GDM1 (cell line): Measurements from ENCODE around the gene KMT5B.
"Not testable (repeated sequence)": the region's sequence is repeated elsewhere in the genome, so short reads cannot be mapped to it uniquely, and the experiment has no call there.

Experiments
- DNase-seq: peaks from one replicate; lab custom pipeline; 2025; lab: John Stamatoyannopoulos, UW

Gene KMT5B

GRCh38 chr11:68213135-68213515, at the start of gene KMT5B:
Gene KMT5B, minus strand, starts transcription at chr11:68213296. Its CDS starts 23,220 bp downstream, at chr11:68190076.
- no peak for DNase-seq

DNA sequence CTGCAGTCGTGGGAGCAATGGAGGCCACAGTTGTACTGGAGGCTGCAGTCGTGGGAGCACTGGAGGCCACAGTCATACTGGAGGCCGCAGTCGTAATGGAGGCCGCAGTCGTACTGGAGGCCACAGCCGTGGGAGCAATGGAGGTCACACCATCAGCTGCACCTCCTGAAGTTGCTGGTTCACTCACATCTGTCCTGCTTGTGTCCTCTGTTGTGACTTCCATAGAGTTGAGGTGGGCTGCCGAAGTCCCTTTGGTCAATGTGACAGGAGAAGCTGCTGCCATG, 49.4 kb upstream of the KMT5B start:
- no peak for DNase-seq

DNA sequence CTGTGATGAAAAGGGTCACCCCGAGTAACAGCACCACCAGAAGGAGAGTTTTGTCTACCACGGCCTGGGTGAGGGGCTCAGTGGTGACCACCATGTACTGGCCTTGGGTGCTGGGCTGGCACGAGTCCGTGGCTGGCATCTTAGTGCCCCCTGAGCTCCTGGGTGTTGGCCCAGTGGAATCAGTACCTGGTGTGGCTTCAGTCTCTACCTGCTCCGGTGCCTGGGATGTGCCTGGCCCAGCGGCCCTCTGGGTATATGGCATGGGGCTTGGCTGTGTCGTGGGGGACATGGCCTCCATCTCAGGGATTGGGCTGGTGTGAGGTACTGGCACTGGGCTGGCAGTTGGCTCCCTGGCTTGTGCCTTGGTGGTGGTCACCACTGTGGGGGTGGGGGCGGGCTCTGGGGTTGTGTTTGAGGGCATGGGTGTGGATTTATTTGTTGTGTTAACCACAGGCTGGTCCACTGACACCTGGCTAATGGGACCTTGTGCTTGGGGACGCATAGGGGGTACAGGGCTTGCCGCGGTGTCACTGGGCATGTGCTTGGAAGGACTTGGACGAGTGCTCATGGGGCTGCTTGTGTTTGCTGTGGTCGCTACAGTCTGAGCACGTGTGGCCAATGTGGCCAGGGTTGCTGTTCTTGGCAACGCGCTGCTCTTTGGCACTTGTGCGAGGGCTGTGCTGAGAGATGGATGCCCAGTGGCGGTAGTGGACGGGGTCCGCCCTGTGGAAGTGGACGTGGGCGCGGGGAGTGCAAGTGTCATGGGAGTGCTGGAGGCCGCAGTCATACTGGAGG, 48.9 kb upstream of the KMT5B start:
- DNase-seq, result no peak

DNA sequence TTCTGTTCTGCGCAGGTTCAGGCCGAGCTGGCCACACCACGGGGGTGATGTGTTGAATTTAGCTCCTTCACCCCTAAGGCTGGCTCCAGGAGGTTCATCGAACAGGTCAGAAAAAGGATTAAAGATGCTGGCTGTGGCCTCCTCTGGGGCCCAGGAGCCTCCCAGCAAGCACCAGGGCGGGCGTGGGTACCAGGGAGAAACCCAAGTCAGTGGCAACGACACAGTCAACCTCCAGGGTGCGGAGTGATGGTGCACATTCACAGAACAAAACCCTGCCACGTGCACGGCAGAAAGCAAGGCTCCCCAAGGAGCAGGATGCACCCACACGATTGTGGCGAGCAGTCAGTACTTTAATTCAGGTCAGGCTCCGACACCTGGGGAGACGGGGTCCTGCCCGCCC, 47.9 kb upstream of the KMT5B start:
- no peak for DNase-seq

GRCh38 chr11:68260484-68260883, 47.4 kb upstream of the KMT5B start:
- DNase-seq, result no peak

DNA sequence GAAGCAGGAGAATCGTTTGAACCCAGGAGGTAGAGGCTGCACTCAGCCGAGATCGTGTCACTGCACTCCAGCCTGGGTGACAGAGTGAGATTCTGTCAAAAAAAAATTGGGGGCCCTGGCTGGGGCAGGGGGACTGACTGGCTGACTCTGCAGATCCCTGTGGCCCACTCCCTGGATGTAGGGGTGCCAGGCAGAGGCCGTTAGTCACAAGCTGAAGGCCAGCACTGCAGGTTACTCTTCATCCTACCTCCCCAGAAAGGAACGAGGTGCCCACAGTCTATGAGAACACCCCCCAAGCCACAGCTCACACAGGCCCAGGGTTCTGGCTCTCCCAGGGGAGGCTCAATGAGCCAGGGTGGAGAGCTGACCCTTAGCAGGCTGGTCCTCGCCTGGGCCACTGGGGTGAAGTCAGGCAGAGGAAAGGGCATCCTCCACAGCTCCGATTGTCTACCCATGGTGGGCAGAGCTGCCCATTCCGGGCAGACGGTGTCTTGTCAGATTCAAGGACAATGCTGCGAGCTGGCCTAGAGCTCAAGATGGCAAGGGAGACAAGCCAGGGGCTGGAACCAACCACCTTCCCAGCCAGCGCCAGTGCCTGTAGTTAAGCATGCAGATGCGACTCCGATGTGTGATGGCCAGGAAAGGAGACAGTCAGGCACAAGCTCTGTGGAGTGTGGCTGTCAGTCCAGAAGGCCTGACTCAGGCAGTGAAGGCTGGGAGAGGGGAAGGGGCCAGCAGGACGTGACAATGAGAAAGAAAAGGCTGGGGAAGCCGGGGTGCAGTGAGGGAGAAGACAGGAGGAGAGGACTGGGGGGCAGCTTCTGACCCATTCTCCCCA, 46.2 kb upstream of the KMT5B start:
- DNase-seq, result no peak

DNA sequence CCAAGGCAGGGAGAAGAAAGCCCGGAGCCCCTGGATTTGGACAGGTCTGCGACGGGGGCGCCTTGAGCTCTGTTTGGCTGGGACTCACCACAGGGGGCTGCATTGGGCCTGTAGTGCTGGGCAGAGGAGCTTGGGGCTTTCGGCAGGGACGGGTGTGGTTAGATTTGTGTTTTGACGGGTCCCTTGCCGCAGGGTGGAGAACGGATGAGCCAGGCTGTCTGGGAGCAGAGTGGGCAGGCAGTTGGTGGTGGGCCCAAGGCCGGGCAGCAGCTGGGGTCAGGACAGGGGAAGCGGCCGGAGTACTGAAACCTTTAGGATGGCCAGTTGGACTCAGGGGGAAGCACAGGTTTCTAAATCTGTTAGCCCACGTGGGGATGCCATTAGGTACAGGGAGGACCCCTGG, 45.3 kb upstream of the KMT5B start:
- DNase-seq, result no peak

DNA sequence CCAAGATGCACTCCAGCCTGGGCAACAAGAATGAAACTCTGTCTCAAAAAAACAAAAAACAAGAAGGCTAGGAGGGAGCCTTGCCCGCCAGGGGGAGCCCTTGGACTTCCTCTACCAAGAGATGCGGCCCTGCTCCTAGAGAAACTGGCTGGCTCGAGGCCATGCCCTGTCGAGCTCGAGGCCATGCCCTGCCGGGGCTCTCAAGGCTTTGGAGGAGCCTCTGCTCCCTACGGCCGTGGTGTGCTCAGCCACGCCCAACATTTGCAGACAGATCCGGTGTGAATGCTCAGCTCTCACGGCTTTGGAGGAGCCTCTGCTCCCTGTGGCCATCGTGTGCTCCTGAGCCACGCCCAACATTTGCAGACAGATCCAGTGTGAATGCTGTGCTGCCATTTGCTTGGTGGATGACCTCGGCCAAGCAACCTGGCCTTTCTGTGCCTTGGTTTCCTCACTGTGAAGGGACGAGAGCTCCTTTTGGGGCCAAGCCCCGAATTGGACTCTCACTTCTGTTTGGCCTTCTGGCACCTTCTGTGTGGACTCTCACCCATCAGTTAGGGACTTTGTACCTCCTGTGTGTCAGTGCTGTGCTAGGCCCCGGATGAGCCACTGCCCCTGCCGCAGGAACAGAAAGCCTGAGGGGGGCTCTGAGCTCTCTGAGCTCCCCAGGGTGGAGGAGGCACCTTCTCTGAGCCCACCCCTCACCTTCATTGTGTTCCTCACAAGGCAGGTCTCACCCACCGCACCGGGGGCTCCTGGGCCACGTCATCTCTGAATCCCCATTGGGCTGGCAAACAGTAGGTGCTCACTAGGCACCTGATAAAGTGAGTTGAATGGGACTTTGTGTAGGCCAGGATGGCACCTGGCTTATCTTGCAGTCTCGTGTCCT, 44.6 kb upstream of the KMT5B start:
- peak; percentile 81 for DNase-seq

GRCh38 chr11:68256331-68256741, 43.2 kb upstream of the KMT5B start:
- DNase-seq, result no peak

DNA sequence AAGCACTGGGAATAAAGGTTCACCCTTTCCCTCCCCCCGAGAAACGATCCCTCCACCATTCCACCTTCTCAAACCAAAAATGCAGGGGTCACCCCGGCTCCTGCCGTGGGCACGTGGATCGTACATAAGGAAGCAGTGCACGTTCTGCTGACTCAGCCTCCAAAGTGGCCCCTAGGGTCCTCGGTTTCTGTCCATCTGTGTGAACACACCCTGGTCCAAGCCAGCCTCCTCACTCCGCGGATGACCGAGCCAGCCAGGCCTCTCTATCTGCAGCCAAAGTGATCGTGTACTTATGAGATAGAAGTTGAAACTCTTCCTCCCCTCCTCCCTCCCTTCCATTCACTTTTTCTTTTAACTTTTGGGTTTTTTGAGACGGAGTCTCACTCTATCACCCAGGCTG, 42.4 kb upstream of the KMT5B start:
- DNase-seq, result no peak

DNA sequence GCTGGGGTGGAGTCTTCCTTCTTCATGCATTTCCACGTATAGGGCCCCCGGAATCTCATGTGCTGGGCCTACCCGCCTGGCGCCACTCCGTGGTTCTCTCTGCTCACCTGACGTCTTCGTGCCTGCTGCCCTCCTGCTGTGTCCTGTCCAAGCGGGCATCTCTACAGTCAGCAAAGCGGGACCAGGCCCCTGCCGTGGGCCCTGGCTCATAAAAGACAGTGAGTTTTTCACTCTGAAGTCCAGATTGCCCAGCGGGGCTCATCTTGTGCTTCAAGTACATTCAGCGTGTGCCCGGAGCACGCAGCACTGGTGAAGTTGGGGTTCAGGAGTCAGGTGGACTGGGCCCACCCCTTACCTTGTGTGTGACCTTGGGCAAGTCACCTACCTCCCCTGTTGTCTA, 41.3 kb upstream of the KMT5B start:
- no peak for DNase-seq

- no peak for DNase-seq
Measured at GRCh38 chr11:68251765-68252164, 38.7 kb upstream of the KMT5B start.

DNA sequence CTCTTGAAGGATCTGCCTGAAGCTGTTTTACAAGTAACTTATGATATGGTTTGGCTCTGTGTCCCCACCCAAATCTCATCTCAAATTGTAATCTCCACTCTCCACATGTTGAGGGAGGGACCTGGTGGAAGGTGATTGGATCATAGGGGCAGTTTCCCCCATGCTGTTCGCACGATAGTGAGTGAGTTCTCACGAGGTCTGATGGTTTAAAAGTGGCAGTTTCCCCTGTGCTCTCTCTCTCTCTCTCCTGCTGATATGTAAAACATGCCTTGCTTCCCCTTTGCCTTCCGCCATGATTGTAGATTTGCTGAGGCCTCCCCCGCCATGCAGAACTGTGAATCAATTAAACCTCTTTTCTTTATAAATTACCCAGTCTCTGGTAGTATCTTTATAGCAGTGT, 31.8 kb upstream of the KMT5B start:
- not testable (repeated sequence) for DNase-seq

- DNase-seq, result not testable (repeated sequence)
Measured at GRCh38 chr11:68243847-68244246, 30.8 kb upstream of the KMT5B start.

GRCh38 chr11:68242616-68243015, 29.5 kb upstream of the KMT5B start:
- DNase-seq, result no peak

- DNase-seq, result no peak
Measured at GRCh38 chr11:68231621-68232020, 18.5 kb upstream of the KMT5B start.

DNA sequence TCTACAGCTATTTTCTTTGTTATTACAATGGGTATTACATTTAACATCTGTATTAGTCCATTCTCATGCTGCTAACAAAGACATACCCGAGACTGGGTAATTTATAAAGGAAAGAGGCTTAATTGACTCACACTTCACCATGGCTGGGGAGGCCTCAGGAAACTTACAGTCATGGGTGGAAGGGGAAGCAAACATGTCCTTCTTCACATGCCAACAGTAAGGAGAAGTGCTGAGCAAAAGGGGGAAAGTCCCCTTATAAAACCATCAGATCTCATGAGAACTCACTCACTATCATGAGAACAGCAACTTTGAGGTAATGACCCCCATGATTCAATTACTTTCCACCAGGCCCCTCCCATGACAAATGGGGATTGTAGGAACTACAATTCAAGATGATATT, 16.5 kb upstream of the KMT5B start:
- no peak for DNase-seq

- no peak for DNase-seq
Measured at GRCh38 chr11:68226421-68226820, 13.3 kb upstream of the KMT5B start.

GRCh38 chr11:68224606-68225005, 11.5 kb upstream of the KMT5B start:
- no peak for DNase-seq

DNA sequence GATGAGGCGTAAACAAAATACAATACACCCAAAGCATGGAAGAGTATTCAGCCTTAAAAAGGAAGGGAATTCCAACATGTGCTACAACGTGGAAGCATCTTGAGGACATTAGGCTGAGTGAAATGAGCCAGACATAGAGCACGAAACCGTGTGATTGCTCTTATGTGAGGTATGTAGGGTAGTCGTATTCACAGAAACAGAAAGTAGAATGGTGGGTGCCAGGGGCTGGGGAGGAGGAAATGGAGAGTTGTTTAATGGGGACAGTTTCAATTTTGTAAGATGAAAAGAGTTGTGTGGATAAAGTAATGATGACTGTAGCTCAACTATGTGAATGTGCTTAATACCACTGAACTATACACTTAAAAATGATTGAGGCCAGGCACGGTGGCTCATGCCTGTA, 10.2 kb upstream of the KMT5B start:
- DNase-seq, result no peak

- no peak for DNase-seq
Measured at GRCh38 chr11:68221406-68221805, 8.3 kb upstream of the KMT5B start.

- DNase-seq, result no peak
Measured at GRCh38 chr11:68216171-68216938, 3.3 kb upstream of the KMT5B start.
